SK-N-SH (cell line): ENCODE results near the gene TMEM187. TPM values are rescaled to one million over a fixed set of nuclear protein-coding genes. Genes with fewer than 3 reads are reported as not detected.

ENCODE experiments used
- CTCF ChIA-PET: fragments of 300-600, 350-600 bp; formaldehyde crosslinking; extraction: SDS; loops from one replicate; lab custom pipeline; 2021; lab: Yijun Ruan, JAX
- POLR2A ChIA-PET: fragments of 350-600 bp; sonication (Branson Sonifier 250); formaldehyde crosslinking; extraction: SDS; loops from one replicate; lab custom pipeline; 2020; ENCODE audit warnings: antibody characterized with exemption, inconsistent platforms; lab: Yijun Ruan, JAX
- DNase-seq: peaks from one replicate; pipeline ENCODE4 v3.0.0; 2012
- H2AFZ ChIP-seq: fragments of 200-600 bp; sonication (generic); 2 replicates; pipeline ENCODE4 v1.8.1; 2016; ENCODE audit warnings: antibody characterized with exemption, mild to moderate bottlenecking, low read depth
- H3F3A ChIP-seq: fragments of 200-600 bp; sonication (generic); replicated peaks from 2 replicates; pipeline ENCODE3; 2016; ENCODE audit warnings: antibody characterized with exemption, mild to moderate bottlenecking; ENCODE audit not compliant: insufficient read depth
- H3K27ac ChIP-seq, 2 experiments: fragments of 200-500 bp in 1 of 2; fragments of 200-600 bp in 1 of 2; sonication (Bioruptor generic) in 1 of 2; sonication (generic), shearing (Covaris generic) in 1 of 2; 2 replicates each; pipeline versions ENCODE4 v1.5.1 to v1.6.1; 2014 to 2016; ENCODE audit warnings: low read depth in 2 of 2, inconsistent platforms in 1 of 2, low read length in 1 of 2, mild to moderate bottlenecking in 1 of 2, mixed read lengths in 1 of 2
- H3K27me3 ChIP-seq: fragments of 200-600 bp; sonication (generic), shearing (Covaris generic); 2 replicates; pipeline ENCODE4 v1.6.1; 2016; ENCODE audit warnings: mixed run types; ENCODE audit not compliant: insufficient read depth
- H3K36me3 ChIP-seq, 2 experiments: fragments of 200-500 bp in 1 of 2; fragments of 200-600 bp in 1 of 2; sonication (Bioruptor generic) in 1 of 2; sonication (generic) in 1 of 2; replicated peaks in 1 of 2; 2 replicates each; pipeline versions ENCODE3 to v1.5.1; 2014 to 2016; ENCODE audit warnings: low read length in 1 of 2, mild to moderate bottlenecking in 1 of 2; ENCODE audit not compliant: insufficient read depth in 2 of 2, control insufficient read depth in 1 of 2
- H3K4me1 ChIP-seq, 2 experiments: fragments of 200-500 bp in 1 of 2; fragments of 200-600 bp in 1 of 2; sonication (Bioruptor generic) in 1 of 2; sonication (generic), shearing (Covaris generic) in 1 of 2; 2 replicates each; pipeline versions ENCODE4 v1.5.1 to v1.6.1; 2014 to 2016; ENCODE audit warnings: low read depth in 1 of 2, low read length in 1 of 2, mixed run types in 1 of 2; ENCODE audit not compliant: insufficient read depth in 2 of 2, control insufficient read depth in 1 of 2
- H3K4me2 ChIP-seq: fragments of 200-600 bp; sonication (generic), shearing (Covaris generic); 2 replicates; pipeline ENCODE4 v1.6.1; 2017; ENCODE audit warnings: mixed run types
- H3K4me3 ChIP-seq, 2 experiments: fragments of 200-500 bp in 1 of 2; fragments of 200-600 bp in 1 of 2; sonication (Bioruptor generic) in 1 of 2; sonication (generic), shearing (Covaris generic) in 1 of 2; 2 replicates each; pipeline versions ENCODE4 v1.5.1 to v1.8.1; 2014 to 2016; ENCODE audit warnings: low read depth in 2 of 2, inconsistent platforms in 1 of 2, low read length in 1 of 2, mild to moderate bottlenecking in 1 of 2, mixed read lengths in 1 of 2, moderate library complexity in 1 of 2
- H3K79me2 ChIP-seq: fragments of 200-600 bp; sonication (generic); 2 replicates; pipeline ENCODE4 v1.8.1; 2017; ENCODE audit warnings: mild to moderate bottlenecking; ENCODE audit not compliant: insufficient read depth
- H3K9ac ChIP-seq: fragments of 200-600 bp; sonication (generic); 2 replicates; pipeline ENCODE4 v1.6.1; 2017; ENCODE audit warnings: mixed run types
- H3K9me2 ChIP-seq: fragments of 200-600 bp; sonication (generic); 2 replicates; pipeline ENCODE4 v1.6.1; 2017; ENCODE audit warnings: mixed run types
- H3K9me3 ChIP-seq: fragments of 200-600 bp; sonication (generic); 2 replicates; pipeline ENCODE4 v1.6.1; 2017; ENCODE audit warnings: mixed run types, mild to moderate bottlenecking, moderate library complexity
- H4K20me1 ChIP-seq: fragments of 200-600 bp; sonication (generic); 2 replicates; pipeline ENCODE4 v1.6.1; 2017; ENCODE audit warnings: mild to moderate bottlenecking, mixed run types; ENCODE audit not compliant: insufficient read depth
- EP300 ChIP-seq, 2 experiments: IDR thresholded peaks; 2 replicates each; pipeline versions ENCODE4 v1.4.0 to v1.6.1; 2012; ENCODE audit warnings: borderline replicate concordance in 1 of 2, low read depth in 1 of 2, low read length in 1 of 2
- GABPA ChIP-seq: IDR thresholded peaks from 2 replicates; pipeline ENCODE4 v1.4.0; 2012; ENCODE audit warnings: low read depth, mild to moderate bottlenecking
- IRF3 ChIP-seq: fragments of 150-350 bp; IDR thresholded peaks from 2 replicates; pipeline ENCODE4 v1.6.1; 2016; ENCODE audit warnings: mild to moderate bottlenecking, low read depth, low read length
- JUND ChIP-seq: IDR thresholded peaks from 2 replicates; pipeline ENCODE4 v1.4.0; 2012
- MEF2A ChIP-seq: IDR thresholded peaks from 2 replicates; pipeline ENCODE4 v1.4.0; 2012; ENCODE audit warnings: low read depth, borderline replicate concordance
- POLR2AphosphoS5 ChIP-seq: IDR thresholded peaks from 2 replicates; pipeline ENCODE4 v1.6.1; 2012; ENCODE audit warnings: low read depth, low read length
- RCOR1 ChIP-seq: fragments of 150-350 bp; IDR thresholded peaks from 2 replicates; pipeline ENCODE4 v1.6.1; 2017; ENCODE audit warnings: antibody characterized with exemption, low read length
- RXRA ChIP-seq: IDR thresholded peaks from 2 replicates; pipeline ENCODE4 v1.4.0; 2012; ENCODE audit warnings: low read depth, mild to moderate bottlenecking, borderline replicate concordance
- TCF12 ChIP-seq: IDR thresholded peaks from 2 replicates; pipeline ENCODE4 v1.4.0; 2012
- ZBTB33 ChIP-seq: IDR thresholded peaks from 2 replicates; pipeline ENCODE4 v1.4.0; 2012; ENCODE audit warnings: low read depth, borderline replicate concordance
- WGBS: methylation state at CpG from one replicate; pipeline ENCODE4 v1.1.6; 2017; ENCODE audit warnings: low lambda C conversion rate; 5-methylcytosine and 5-hydroxymethylcytosine counted together
- polyA plus RNA-seq, 3 experiments: library from polyadenylated mRNA; depleted of rRNA; stranded (reverse); fragments of >200 nt; gene quantifications; 2 replicates each; pipeline ENCODE4 v1.2.3, GENCODE V29; 2012

The TMEM187 gene
- polyA plus RNA-seq, 1 of the 3 experiments (the other 2 are of a cell fraction): 10.9 TPM

- TF ChIP-seq IRF3 (no peak), POLR2AphosphoS5 (no peak), JUND (no peak)
- TF ChIP-seq, all 33 proteins: peak for 0
These were observed 43.2 kb downstream of the TMEM187 start (continued) for GRCh38 chrX:154015581-154016264.

- H3K4me1 ChIP-seq: peaks cover 0 to 17% of the 10 kb centered on the region in 2 experiments; a peak in 1 of 4 replicates
- CTCF ChIA-PET: interaction anchor here (1.8 kb wide), 1 partner anchor 15 kb away, joined by 4 read pairs; no protein-coding TSS in a partner anchor
- H3K4me2 ChIP-seq: no peak overlapping the region
- no peak overlapping the region for H3K4me3 ChIP-seq
- no peak for DNase-seq
- no peak overlapping the region for H3K27ac ChIP-seq
- no peaks in the 10 kb centered on the region for H3K9me2 ChIP-seq
- WGBS: 75% methylated on average over 17 of the region's 24 CpGs
- no peaks in the 10 kb centered on the region for H3K9me3 ChIP-seq
- no peak overlapping the region for H3K9ac ChIP-seq
- H2AFZ ChIP-seq: no peak overlapping the region
- H3F3A ChIP-seq: peaks cover 2% of the 10 kb centered on the region
- peaks cover 0 to 27% of the 10 kb centered on the region in 2 experiments for H3K36me3 ChIP-seq
- POLR2A ChIA-PET: no interaction called here
- TF ChIP-seq RCOR1: no peak
- TF ChIP-seq TCF12: no peak
- no peak for TF ChIP-seq ZBTB33
- TF ChIP-seq RXRA: no peak
- no peak for TF ChIP-seq MEF2A
- no peak for TF ChIP-seq GABPA
- no peak for TF ChIP-seq EP300 (IDR thresholded peaks at IDR 0.05; ENCODE audit: borderline replicate concordance in 1 of 2, low read depth in 1 of 2, low read length in 1 of 2)
- H3K27me3 ChIP-seq: 0 out of 2 replicates have a peak, but pooled peaks cover 3% of the 10 kb centered on the region
- peaks cover 4% of the 10 kb centered on the region; the same call in 1 of the 2 replicates for H4K20me1 ChIP-seq
- H3K79me2 ChIP-seq: peaks cover 26% of the 10 kb centered on the region
These were observed 44.0 kb downstream of the TMEM187 start for GRCh38 chrX:154016366-154017076.
